Measurements from ENCODE around the gene ACSF3. TPM values are rescaled to one million over a fixed set of nuclear protein-coding genes. Genes with fewer than 3 reads are reported as not detected.

ACSF3 gene
- total and polyA plus RNA-seq, 3 donors from 2014 or later: 30.3 to 70.1 (median 61.0) TPM

DNA sequence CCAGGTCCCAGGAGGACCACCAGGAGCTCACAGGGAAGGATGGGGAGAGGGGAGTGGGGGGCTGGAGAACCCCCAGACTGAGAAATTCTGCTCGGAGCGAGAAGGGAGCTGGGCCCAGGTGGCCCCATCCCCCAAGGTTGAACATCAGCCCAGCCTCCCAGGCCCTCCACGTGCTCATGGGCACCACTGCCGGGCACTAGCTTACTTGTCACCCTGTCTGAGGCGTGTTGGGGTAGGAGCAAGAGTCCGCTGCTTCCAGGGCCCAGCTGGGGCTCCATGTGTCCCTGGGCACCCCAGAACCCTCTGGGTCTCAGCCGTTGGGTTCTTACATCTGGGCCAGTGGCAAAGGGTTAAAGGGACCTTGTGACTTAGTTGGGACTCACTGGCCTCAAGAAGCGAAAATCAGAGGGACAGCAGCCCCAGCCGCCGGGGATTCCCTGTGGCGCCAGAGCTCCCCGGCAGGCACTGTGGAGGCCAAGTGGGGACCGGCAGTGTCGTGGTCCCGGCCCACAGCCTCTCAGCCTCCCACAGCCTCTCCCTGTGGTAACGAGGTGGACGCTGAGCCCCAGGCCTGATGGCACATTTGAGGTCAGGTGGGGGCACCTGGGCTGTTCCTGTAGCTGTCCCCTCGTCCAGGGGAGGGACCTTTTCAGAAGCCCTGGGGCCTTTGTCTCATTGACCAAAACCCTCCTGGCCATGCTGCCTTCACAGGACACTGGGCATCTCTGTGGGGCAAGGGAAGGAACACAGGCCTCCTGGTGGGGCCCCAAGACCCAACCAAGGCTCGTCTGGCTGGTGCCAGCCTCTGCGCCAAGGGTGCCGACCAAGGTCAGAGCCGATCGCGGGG lies 44.2 kb downstream of the ACSF3 start:
- no peak for DNase-seq
- Histone ChIP-seq H3K27me3 (no peaks in the 10 kb centered on the region), H3K36me3 (ENCODE audit: low read depth, missing control alignments) (no peaks in the 10 kb centered on the region)

GRCh38 chr16:89138513-89138795 lies 44.8 kb downstream of the ACSF3 start:
- Histone ChIP-seq H3K4me3 (no peak overlapping the region), H3K27me3 (no peaks in the 10 kb centered on the region), H3K27ac (no peak overlapping the region), H3K4me1 (no peaks in the 10 kb centered on the region), H3K36me3 (ENCODE audit: low read depth, missing control alignments) (no peaks in the 10 kb centered on the region), H3K9me3 (no peaks in the 10 kb centered on the region)
- intact Hi-C loops (cut with DNase I; ENCODE audit: low total_unique reads): no loop called here
- no peak for DNase-seq
- WGBS, 2 donors: 96% methylated on average over 7 of the region's 7 CpGs; no CpG with 5 or more reads in 1 of the 2 donors
- no peak for TF ChIP-seq POLR2A (IDR thresholded peaks at IDR 0.05)

More for the DNA sequence above, 44.2 kb downstream of the ACSF3 start:
- TF ChIP-seq, protein P1, sequence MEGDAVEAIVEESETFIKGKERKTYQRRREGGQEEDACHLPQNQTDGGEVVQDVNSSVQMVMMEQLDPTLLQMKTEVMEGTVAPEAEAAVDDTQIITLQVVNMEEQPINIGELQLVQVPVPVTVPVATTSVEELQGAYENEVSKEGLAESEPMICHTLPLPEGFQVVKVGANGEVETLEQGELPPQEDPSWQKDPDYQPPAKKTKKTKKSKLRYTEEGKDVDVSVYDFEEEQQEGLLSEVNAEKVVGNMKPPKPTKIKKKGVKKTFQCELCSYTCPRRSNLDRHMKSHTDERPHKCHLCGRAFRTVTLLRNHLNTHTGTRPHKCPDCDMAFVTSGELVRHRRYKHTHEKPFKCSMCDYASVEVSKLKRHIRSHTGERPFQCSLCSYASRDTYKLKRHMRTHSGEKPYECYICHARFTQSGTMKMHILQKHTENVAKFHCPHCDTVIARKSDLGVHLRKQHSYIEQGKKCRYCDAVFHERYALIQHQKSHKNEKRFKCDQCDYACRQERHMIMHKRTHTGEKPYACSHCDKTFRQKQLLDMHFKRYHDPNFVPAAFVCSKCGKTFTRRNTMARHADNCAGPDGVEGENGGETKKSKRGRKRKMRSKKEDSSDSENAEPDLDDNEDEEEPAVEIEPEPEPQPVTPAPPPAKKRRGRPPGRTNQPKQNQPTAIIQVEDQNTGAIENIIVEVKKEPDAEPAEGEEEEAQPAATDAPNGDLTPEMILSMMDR (IDR thresholded peaks at IDR 0.05): no peak
- TF ChIP-seq POLR2A (IDR thresholded peaks at IDR 0.05): no peak
- no peaks in the 10 kb centered on the region for H3K9me3 ChIP-seq
- intact Hi-C loops (cut with DNase I; ENCODE audit: low total_unique reads): no loop called here
- H3K27ac ChIP-seq: no peak overlapping the region
- WGBS, 2 donors: 83 to 89% methylated on average over 4 to 24 of the region's 24 CpGs
- no peaks in the 10 kb centered on the region for H3K4me1 ChIP-seq
- no peak overlapping the region for H3K4me3 ChIP-seq

DNA sequence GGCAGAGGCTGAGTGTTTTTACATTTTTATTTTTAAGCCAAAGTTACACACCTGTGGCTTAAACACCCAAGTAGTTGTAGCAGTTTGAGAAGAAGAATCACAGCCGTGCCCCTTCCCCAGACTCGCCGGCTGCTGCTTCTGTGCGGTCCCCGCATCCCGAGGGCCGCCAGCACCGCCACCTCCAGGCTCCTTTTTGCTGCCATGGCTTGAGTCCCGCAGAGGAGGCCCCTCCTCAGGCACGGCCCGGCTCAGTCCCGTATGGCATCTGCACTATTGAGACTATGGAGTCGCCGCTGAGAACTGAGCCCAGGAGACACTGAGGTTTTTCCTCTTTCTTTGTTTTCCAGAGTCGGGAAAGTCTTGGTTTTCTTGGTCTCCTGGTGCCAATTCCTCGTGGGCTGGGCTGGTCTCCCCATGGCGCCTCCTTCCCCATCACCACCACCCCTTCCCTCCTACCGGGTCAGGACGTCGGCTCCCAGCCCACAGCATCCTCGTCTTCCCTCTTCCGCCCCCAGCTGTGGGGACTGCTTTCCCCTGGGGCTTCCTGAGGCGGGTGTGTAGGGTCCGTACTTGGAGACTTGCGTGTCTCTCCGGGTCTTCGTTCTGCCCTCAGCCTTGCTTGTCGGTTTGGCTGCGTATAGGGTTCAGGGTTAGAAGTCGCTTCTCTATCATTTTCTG lies 45.3 kb downstream of the ACSF3 start:
- Histone ChIP-seq H3K36me3 (ENCODE audit: low read depth, missing control alignments) (no peaks in the 10 kb centered on the region), H3K27me3 (no peaks in the 10 kb centered on the region), H3K4me1 (no peaks in the 10 kb centered on the region), H3K27ac (no peak overlapping the region), H3K9me3 (no peaks in the 10 kb centered on the region), H3K4me3 (no peak overlapping the region)
- WGBS, 2 donors: 93 to 95% methylated on average over 30 of the region's 30 CpGs
- no peak for DNase-seq
- TF ChIP-seq POLR2A (IDR thresholded peaks at IDR 0.05): no peak
- TF ChIP-seq, protein P1 (IDR thresholded peaks at IDR 0.05): no peak
- intact Hi-C loops (cut with DNase I; ENCODE audit: low total_unique reads): no loop called here

DNA sequence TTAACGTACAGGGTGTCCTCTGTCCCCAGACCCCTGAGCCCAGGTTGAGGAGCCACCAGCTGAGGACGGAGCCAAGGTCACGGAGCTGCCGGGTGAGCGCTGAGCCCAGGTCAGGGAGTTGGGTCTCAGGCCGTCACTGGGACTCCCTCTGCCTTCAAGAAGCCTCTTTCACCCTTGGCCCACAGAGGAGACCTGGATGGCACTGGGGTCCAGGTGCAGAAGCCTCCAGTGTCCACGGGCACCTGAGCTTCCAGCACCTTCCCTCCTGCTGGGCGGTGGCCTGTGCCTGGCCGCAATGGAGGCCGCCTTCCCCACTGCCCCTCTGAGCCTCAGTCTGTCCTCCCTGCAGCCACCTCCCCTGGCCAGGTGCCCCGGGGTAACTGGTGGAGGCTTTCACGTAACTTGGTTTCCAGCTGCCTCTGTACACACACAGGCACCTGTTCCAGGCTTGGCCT lies 46.3 kb downstream of the ACSF3 start:
- no peak for DNase-seq
- intact Hi-C loops (cut with DNase I; ENCODE audit: low total_unique reads): no loop called here
- H3K4me3 ChIP-seq: no peak overlapping the region
- H3K27ac ChIP-seq: no peak overlapping the region
- no peak for TF ChIP-seq POLR2A (IDR thresholded peaks at IDR 0.05)
- TF ChIP-seq, protein P1 (IDR thresholded peaks at IDR 0.05): no peak
- no peaks in the 10 kb centered on the region for H3K36me3 ChIP-seq (ENCODE audit: low read depth, missing control alignments)
- H3K9me3 ChIP-seq: no peaks in the 10 kb centered on the region
- 96 to 100% methylated on average over 1 to 12 of the region's 12 CpGs for WGBS, 2 donors
- H3K4me1 ChIP-seq: no peaks in the 10 kb centered on the region
- H3K27me3 ChIP-seq: no peaks in the 10 kb centered on the region

DNA sequence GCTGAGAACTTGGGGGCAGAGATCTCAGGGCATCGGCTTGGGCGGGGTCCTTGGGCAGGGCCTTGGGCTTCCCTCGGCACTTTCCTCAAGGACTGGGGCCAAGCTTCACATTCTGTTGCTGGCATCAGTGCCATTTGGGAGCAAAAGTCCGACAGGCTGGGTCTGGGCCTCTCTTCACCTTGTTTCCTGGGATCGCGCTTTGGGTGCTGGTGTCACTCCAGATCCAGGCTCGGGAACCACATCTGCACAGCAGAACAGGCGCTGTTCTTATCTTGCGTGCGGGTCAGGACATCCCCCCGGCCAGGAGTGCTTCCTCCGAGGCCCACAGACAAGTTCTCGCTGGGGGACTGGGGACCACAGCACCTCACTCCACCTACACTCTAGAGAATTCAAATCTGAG lies 46.7 kb downstream of the ACSF3 start:
- intact Hi-C loops (cut with DNase I; ENCODE audit: low total_unique reads): no loop called here
- TF ChIP-seq, protein P1 (IDR thresholded peaks at IDR 0.05): no peak
- no peak for TF ChIP-seq POLR2A (IDR thresholded peaks at IDR 0.05)
- Histone ChIP-seq H3K27me3 (no peaks in the 10 kb centered on the region), H3K9me3 (no peaks in the 10 kb centered on the region), H3K27ac (no peak overlapping the region), H3K36me3 (ENCODE audit: low read depth, missing control alignments) (no peaks in the 10 kb centered on the region), H3K4me1 (no peaks in the 10 kb centered on the region), H3K4me3 (no peak overlapping the region)
- DNase-seq: no peak
- WGBS, 2 donors: 84 to 94% methylated on average over 9 to 13 of the region's 13 CpGs

All from testis (tissue), 3 donors.